Iris pigment epithelial cell (primary cell): ENCODE results near the gene DHCR24.

ENCODE experiments used
- DNase-seq: peaks from one replicate; pipeline ENCODE4 v3.0.0-alpha.2; 2011; ENCODE audit warnings: low read depth

DHCR24 gene

DNA sequence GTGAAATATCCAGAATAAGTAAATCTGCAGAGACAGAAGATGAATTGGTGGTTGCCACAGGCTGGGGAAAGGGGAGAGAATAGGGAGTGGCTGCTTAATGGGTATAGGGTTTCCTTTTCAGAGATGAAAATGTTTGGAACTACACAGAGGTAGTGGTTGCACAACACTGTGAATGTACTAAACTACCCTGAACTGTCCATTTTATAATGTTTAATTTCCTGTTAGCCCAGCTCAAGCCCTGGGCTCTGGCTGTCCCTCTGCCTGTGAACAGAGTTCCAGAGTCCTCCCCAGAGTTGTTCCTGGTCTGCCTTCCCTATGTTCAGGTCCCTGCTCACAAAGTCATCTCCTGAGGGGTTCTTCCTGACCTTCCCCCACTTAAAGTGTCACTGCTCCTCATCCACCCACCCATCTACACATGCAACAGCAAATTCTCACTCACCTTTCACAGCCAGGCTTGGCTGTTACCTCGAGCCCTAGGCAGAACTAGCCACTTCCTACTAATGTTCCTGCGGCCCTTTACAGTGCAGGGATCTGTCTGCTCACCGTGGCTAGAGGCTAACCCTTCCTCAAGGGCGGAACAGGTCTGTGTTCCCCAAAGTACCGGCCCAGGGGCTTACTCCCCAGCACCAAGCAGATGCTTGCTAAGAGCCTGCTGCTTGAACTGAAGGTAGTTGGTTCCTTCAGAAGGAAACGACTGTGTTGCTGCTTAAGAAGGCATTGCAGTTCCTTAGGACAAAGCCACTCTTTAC is 22.4 kb downstream of the DHCR24 start:
- DNase-seq: no peak

DNA sequence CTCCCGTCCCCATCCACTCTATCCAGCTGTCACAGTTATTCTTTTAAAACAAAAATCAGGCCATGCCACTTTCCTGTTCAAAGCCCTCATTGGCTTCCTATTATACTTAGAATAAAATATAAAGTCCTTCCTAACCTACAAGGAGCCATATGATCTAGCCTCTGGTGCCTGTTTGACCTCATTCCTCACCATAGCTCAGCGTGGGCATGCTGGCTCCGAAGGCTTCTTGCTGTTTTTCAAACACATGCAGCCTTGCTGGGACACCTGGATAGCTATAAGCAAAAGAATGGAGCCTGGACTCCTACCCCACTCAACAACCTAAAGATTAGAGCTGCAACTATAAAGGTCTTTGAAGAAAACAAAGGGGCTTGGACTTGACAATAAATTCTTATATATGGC is 23.7 kb downstream of the DHCR24 start:
- no peak for DNase-seq

DNA sequence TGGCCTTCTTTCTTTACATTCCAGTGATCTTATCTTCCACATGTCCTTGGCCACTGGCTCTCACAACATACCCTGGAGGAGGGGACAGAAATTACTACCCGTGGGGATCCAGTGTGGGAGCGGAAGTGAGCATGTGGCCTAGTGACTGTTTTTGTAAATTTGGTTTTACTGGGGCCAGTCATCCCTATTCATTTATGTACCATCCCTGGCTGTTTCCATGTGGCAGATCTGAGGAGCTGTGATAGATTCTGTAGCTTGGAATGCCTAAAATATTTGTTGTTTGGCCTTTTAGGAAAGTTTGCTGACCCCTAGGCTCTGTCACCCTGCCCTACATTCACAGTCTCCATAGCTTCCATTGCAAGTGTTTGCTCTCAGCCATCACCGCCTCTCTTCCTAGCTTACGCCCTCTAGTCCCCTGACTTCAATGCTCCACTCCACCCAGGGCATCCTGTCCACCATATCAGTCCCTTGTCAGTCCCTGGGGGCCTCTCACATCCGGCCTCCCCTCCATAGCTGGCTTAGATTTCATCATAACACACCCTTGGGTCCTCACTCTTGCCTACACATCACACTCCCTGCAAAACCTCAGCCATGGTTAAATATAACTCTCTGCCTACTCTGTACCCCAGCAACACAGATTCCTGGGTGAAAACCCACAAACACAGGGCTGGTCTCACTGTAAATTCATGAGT is 25.8 kb downstream of the DHCR24 start:
- DNase-seq: peak; percentile 45

DNA sequence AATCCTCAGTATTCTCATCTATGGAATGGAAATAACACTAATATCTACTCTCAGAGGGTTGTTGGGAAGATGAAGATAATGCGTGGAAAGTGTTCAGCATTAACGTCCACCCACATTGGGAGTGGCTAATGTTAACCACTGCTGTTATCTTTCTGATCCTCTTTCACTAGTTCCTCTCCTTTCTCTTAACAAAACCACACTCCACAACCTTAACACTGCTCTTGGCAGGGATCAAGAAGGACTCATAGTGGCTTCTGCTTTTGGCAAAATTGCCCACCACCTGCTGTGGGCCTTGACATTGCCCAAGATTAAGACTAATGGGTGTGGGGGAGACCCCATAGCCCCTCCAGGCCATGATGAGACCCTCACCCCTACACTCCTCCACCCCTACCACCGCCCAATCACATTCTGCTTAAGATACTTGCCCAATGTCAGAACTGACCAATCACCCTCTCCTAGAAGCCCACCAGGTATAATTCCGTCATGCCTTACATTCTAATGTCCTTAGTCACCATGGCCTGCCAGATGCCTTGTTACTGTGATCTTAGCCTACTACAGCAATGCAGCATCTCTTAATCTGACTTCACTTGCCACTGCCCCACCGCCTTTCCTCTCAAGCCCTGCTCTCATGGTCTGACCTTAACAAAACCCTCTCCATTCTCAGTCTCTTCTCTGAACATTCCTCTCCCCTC is 27.1 kb downstream of the DHCR24 start:
- DNase-seq: peak; percentile 45

DNA sequence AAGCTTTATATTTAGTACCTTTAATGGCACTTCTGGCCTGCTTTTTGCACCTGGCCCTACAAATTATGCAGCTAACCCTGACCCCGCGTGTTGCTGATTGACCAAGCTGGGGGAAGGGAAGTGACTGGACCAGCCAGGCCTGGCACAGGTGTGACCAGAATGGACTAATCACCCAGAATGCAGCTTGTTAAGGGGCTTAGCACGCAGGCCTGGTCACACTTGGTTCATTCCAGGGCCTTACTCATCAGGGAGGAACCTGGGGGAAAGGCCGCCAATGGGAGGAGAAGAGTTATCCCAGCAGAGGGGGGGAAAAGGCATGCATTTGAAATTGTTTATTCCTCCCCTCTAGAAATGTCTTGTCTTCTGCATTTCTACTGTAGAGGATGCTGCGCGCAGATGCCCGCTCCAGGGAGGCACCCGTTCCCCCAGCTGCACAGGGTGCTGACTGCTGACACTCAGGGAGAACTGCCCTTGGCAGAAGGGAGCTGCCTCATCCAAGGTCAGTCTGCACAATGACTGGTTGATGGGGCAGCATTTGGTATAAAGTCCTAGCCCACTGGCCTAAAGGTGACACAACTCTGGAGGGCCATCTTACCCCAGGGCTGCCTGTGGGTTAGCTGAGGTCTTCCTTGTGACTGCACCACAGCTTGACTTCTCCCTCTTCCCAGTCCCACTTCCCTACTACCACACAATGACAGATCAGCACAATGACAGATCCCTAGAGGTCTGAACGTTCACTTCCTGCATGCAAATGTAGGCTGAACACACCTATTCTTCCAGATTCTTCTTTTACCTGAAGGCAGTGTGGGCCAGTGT is 29.0 kb downstream of the DHCR24 start:
- DNase-seq: peak; percentile 74

DNA sequence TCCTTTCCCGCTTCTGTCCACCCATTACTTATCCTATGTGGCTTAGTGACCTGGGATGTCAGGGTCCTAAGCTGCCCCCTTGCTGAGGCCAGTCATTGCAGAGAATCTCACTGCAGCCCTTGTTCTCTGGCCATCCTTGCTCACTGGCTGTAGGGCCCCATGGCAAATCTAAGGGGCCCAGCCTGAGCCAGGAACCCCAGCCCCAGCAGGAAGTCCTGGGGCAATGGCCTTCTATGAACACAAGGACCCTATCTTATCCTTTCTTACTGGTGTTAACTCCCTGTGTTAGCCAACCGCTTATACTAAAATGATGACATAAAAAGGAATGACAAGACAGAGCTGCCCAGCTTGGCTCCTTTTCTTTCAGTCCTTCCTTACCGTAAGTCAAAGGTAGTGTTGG is 29.9 kb downstream of the DHCR24 start:
- peak; percentile 27 for DNase-seq

DNA sequence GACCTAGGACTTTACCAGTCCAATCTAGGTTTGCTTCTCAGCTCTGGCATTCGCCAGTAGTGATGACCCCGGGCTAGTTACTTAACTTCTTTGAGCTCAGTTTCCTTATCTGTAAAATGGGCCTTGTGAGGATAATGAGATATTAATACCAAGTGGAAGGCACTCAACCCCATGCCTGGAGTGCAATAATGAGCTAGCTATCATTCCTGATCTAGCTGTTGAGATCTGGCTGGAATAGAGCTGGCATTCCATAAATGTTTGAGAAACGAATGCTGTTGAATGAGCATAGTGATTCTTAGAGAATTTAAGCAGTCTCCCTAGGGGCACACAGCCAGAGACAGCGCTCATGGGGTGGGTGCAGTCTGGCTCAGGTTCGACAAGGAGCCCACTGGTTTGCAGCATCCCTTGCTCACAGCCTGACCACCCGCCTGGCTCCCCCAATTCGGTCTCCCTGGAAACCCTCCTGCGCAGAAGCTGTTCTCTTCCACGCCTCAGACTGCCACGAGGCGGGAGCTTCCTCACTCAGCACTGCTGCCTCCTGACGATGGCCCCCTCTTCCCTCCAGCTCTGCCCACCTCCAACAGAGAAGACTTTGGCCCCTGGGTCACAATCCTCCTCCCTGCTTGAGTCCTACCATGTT is 32.5 kb downstream of the DHCR24 start:
- DNase-seq: no peak

DNA sequence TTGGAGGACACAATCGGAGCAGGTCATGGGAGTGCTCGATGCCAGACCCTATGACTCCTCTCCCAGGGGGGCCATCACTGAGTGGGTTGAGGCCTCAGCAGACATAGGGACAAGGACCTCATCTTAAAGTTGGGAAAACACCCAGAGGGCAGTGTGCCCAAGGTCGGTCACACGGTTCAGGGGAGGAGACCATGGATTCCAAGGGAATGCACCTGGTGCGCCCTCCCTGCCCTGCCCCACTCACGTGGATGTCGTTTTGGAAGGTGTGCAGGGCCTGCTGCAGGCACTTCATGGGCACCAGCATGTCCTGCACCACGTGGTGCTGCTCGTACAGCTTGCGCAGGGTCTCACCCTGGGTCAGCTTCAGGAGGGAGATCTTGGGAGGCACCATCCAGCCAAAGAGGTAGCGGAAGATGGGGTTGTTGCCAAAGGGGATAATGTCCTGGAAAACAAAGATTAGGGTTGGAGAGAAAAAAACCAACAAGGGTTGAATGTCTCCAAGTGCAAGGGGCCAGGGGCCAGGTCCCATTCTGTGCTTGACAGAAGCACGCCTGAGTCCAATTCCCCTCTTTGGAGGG is 33.1 kb downstream of the DHCR24 start:
- no peak for DNase-seq

DNA sequence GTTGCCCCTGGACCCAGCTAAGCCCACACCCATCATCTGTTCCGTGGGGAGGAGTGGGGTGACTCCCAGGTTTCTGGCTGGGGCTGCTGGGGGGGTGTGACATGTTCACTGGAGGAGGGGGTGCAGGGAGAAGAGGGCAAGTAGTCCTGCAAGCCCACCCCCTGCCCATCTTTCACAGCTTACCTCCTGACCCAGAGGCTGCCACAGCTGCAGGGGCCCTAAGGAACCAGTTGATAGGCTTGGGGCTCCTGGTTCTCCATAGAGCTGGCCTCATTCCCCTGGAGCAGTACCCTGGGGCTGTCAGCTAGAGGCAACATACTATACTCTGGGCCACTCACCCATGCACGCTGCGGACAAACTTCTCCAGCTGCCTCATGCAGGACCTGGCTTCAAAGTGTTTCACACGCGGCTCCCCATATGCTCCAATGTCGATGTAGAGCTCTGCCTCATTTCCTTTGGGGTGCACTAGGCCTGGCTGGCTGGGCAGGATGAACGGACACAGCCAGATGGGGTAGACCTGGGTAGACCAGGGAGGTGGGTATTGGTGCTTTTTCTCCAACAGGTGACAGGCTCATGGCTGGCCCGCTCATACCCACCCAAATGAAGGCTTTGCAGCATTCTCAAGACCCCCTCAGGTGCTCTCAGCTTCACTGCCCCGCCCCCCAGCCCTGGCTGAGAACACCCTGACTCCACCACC is 33.8 kb downstream of the DHCR24 start:
- no peak for DNase-seq

DNA sequence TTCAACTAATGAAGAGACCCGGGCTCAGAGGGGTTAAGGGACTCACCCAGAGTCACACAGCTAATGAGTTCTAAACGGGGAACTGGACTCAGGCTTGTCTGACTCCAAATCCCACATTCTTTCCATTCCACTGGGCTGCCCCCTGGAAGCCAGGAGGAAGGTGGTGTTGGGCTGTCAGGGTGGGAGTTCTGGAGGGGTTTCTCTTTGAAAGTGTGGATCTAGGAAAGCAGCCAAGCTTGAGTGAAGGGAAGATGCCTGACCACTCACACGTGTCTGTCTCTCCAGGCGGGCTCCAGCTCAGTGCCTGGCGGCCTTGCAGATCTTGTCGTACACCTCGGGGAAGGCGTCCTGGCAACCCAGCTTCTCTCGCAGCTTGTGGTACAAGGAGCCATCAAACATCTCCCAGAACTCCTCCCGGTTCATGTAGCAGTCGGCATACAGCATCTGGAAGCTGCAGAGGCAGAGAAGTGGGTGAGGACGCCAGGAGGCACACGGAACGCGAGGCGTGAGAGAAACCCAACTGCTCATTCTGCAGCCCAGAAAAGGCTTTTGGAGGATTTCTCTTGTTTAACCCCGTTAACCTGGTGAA is 35.0 kb downstream of the DHCR24 start:
- DNase-seq: no peak

DNA sequence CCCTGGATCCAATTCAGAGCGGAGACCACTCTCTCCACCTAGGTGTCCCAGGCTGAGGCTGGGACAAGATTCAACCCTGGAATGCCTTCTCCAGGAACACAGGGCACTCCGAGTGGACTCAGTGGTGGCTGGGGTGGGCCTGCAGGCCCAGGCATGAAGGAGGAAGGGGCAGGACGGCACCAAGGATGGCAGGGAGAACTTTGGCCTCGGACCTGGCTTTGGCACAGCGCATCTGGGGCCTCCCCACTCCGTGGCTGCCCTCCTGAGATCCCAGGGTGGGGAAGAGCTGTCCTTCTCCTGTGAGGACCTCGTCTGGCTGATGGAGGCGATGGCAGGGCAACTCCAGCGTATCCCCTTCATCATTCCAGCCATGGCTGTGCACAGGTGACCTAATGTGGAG is 35.6 kb downstream of the DHCR24 start:
- DNase-seq: no peak

DNA sequence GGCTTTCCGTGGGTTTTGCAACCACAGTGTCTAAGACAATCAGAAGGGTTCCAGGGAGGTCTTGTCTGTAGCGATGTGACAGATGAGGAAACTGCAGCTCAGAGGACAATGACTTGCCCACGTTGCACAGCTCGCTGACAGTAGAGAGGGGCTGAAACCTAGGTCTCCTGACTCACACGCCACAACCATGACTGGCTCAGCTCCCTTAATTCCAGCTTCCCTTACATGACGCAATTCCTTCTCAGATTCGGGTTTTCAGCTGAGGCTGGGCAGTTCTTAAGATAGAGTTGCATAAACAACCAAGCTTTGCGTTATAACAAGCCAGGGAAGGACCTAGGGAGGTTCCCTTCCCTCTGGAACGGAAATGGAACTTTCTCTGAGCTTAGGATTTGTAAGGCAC is 36.3 kb downstream of the DHCR24 start:
- DNase-seq: peak; percentile 99

DNA sequence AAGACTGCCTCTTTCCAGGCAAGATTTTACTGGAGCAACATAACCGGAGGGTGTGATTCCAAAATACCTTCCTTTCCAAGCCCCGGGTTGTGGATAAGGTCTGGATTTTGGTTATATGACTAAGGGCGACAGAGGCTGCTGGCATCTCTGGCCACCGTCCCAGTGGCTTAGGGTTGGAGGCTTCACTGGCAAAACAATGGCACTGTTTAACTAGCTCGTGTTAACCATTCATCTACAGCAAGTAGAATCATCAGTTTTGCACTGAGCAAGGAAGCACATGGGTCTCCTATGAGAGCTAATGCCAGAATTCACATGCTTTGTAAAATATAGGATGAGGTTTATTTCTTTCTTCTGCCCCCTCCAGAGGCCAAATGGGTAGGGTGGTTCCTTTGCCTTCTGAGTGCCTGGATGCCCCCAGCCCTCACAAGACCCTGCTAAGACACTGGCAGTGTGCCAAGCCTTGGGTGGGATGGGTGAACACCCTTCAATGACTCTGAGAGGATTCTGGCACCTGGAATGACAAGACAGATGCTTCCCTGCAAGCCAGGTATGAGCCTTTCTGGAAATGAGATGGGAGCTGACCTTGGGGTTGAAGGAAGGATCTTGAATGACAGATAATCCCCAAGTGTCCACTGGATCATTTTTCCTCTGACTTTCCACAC is 36.8 kb downstream of the DHCR24 start:
- DNase-seq: no peak

DNA sequence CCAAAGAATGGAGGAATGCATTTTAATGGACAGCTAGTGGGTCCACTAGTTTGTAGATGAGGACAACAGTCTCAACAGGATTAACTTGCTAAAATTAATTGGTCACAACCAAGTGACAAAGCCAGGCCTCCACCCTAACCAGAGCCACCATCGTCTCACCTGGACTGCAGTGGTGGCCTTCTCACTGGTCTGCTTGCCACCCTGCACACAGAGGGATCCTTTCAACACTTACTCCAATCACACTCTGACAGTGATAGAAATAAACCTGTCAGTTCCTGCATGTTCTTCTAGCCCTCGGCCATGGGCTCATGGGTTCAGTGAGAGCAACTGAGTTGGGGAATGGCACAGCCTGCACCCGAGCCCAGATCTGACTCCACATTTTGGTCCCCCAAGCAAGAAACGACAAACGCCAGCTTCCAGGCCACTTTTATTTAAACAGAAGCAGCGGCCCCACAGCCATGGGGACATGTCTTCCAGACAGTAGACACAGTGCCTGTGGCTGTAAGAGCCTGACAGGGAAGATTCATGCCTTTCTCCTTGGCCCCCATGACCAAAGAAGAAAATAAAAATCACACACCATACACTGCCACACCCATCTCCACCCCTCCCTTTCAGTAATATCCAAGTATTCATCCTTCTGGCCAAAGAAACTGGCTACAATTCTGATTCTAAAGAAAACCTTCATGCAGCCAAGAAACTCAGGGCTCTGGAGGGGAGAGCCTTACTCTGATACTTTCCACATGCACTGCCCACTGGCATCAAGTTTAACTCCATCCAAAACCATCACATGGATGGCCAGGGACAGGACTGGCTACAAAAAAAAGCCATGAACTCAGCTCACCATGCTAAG is 37.6 kb downstream of the DHCR24 start:
- no peak for DNase-seq

DNA sequence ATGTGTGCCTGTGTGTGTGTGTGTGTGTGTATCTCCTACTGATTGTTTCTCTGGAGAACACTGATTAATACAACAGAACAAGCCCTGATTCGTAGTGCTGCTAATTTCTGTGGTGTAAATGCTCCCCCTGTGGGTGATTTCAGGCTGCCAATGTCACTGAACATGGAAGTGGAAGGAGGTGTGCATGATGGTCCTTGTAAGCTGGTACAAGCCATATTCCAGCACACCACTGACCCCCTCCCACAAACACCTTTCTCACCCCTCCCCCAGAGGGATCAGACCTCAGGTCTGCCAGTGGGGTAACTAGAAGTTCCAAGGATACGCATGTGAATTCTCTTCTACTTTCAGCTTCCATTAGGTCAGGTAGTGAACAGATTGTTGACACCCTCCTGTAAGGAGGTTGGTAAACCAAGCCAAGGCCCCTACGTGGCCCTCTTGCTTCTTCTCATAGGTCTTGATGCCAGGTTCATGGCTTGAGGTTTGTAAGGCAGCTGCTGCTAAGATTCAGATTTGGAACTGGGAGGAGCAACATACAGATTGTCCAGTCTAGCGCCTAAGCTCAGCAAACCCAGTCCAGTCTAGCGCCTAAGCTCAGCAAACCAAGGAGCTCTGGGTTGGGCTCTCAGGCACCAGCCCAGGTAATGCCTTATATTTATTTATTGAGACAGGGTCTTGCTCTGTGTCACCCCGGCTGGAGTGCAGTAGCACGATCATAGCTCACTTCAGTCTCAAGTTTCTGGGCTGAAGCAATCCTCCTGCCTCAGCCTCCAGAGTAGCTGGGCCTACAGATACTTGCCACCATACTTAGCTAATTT is 38.7 kb downstream of the DHCR24 start:
- no peak for DNase-seq

DNA sequence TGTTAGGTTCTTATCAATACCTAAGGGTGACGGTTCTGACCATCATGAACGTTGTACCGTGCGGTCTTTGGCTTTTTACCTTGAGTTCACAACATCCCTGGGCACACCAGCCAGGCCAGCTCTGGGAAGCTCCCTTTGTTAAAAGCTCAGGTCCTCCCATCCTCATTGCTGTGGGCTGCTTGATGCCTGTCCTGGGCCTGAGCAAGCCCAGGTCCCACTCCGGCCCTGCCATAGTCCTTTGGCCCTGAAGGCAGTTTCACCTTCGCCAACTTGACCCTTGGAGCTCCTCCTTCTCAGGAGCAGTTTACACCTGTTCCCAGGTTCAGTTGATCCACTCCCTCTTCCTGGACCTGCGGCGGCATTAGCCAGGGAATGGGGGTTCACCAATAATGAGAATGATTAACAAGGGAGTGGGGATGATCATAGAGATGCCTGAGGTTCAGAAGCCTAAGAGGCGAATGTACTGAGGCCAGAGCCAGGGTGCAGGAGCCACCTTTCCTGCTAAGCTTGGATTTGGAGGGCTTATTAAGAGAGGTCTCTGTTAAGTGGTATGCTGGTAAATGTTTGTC is 40.2 kb downstream of the DHCR24 start:
- no peak for DNase-seq

DNA sequence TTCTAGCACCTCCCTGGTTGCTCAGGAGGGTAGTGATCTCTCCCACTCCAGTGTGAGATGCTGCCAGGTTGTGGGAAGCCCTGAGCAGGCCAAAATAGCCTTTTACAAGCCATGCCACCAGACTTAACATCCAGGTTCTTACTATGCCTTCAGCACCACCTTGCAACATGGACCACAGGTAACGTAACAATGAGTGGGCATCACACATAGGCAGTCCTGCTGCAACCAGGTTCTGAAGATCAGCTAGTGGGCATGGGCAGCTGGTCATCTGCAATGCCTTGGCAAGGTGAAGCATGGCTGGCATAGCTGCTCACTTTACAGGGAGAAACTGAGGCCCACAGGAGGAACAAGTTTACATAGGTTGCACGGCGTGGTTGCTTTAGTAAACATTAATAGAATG is 40.7 kb downstream of the DHCR24 start:
- DNase-seq: no peak

DNA sequence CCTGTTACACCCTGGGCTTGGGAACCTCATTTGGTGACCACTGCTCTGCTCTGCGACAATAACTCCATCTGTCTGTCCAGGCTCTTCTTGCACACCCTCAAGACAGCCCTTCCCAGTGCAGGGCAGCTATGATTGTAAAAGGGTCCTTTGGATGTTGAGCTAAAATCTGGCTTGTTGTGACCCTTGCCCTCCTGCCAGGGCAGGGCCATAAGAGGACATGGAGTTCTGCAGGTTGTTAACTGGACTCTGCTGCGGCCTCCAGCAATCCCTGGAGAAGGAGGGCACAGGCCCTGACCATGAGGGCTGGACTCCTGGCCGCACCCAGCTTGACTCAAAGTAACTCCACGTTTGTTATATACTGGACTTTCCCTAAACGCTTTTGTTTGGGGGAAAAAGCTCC is 41.2 kb downstream of the DHCR24 start:
- DNase-seq: no peak
